Activated naive CD4-positive, alpha-beta T cell treated with anti-CD3 and anti-CD28 coated beads, Interleukin-2, amount 50 U/mL, for 72 hours (primary cell): Measurements from ENCODE around the gene EIF4E3. TPM values are rescaled to one million over a fixed set of nuclear protein-coding genes. Genes with fewer than 3 reads are reported as not detected.

ENCODE experiments used
- ATAC-seq, 2 donors: fragments of 150-1000 bp; cut with Tn5 transposase; 2 replicates each; pipeline ENCODE4 v1.10.0; 2021; ENCODE audit warnings: mild to moderate bottlenecking in 2 of 2, moderate library complexity in 2 of 2
- DNase-seq, 2 donors: peaks; one replicate each; pipeline ENCODE4 v3.0.0; 2021 to 2022; ENCODE audit warnings: low spot score in 2 of 2
- H3K27ac Mint-ChIP-seq, 2 donors: one replicate each; pipeline ENCODE4 v1.8.0; 2022; ENCODE audit warnings: mild to moderate bottlenecking in 2 of 2, mixed read lengths in 2 of 2
- H3K36me3 Mint-ChIP-seq, 2 donors: one replicate each; pipeline ENCODE4 v1.8.0; 2022; ENCODE audit warnings: mixed read lengths in 2 of 2
- H3K9me3 Mint-ChIP-seq, 2 donors: one replicate each; pipeline ENCODE4 v1.8.0; 2022; ENCODE audit warnings: mixed read lengths in 2 of 2
- total RNA-seq, 2 donors: library from RNA; stranded (reverse); gene quantifications; one replicate each; pipeline ENCODE4 v1.2.3, GENCODE V29; 2022

EIF4E3 gene
- total RNA-seq, 2 donors from 2014 or later = 24.6 to 29.7 TPM

GRCh38 chr3:71645140-71645539 lies 80.1 kb downstream of the EIF4E3 start:
- Mint-ChIP-seq H3K27ac (no peak overlapping the region), H3K9me3 (no peaks in the 10 kb centered on the region), H3K36me3 (peaks cover 0 to 10% of the 10 kb centered on the region in 2 donors)
- DNase-seq (no peak), ATAC-seq (no peak)

- ATAC-seq (peak; percentile 56 to 68), DNase-seq (no peak)
- no peak overlapping the region for H3K27ac Mint-ChIP-seq
- peaks cover 0 to 10% of the 10 kb centered on the region in 2 donors for H3K36me3 Mint-ChIP-seq
- H3K9me3 Mint-ChIP-seq = no peaks in the 10 kb centered on the region
Observed at GRCh38 chr3:71641674-71642073, 83.5 kb downstream of the EIF4E3 start.

- Mint-ChIP-seq H3K27ac (no peak overlapping the region), H3K36me3 (peaks cover 0 to 10% of the 10 kb centered on the region in 2 donors), H3K9me3 (no peaks in the 10 kb centered on the region)
- no peak for ATAC-seq
- no peak for DNase-seq
Observed at GRCh38 chr3:71640331-71640983, 84.7 kb downstream of the EIF4E3 start.

DNA sequence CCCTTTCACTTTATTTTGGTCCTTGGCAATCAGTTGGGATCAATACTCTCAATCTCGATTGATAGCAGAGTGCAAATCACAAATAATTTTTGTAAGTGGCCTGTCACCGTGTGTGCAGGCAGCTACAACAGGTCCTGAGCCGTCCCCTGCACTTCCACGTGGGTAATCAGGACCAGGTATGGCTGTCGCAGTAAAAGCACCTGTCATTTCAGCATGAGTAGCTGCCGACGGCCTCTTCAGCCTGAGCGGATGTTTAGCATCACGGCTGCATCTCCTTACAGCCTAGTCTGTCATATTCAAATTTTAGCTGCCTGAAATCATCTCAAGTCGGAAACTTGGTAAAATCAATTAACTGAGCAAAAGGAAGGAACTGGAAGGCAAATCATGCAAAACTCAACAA lies 88.7 kb downstream of the EIF4E3 start:
- H3K27ac Mint-ChIP-seq = no peak overlapping the region
- DNase-seq (no peak), ATAC-seq (no peak)
- no peaks in the 10 kb centered on the region for H3K9me3 Mint-ChIP-seq
- no peaks in the 10 kb centered on the region for H3K36me3 Mint-ChIP-seq

DNA sequence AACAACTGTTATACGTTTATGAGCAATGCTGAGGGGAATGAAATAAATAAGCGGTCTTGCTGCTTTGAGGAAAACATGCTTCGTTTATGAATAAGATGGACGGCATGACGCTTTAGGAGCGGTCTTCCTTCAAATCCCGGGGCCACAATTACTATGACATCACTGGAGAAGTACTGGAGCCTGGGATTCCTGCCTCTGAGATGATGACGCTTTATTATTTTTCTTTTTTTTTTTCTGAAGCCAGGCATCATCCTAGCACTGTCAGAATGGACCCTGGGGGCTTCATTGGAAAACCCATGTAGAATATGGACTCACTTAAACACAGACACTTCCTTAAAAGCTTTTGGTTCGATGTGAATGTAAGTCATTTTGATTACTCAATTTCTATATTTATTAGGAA lies 89.2 kb downstream of the EIF4E3 start:
- no peak for ATAC-seq
- DNase-seq = no peak
- H3K36me3 Mint-ChIP-seq = no peaks in the 10 kb centered on the region
- H3K27ac Mint-ChIP-seq = no peak overlapping the region
- no peaks in the 10 kb centered on the region for H3K9me3 Mint-ChIP-seq

DNA sequence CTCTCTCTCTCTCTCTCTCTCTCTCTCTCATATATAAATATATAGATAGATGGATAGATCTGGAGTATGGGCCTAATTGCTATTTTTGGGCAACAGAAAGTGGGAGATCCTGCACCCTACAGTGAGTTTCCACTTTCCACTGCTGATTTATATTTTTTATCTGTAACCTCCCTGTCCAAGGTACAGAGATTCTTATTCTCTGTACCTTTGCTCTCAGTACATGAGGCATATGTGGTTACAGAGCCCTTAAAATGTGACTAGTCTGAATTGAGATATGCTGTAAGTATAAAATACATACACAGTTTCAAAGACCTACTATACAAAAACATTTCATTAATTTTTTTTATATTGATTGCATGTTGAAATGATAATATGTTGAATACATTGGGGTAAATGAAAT lies 90.5 kb downstream of the EIF4E3 start:
- ATAC-seq (no peak), DNase-seq (no peak)
- Mint-ChIP-seq H3K9me3 (no peaks in the 10 kb centered on the region), H3K27ac (no peak overlapping the region), H3K36me3 (no peaks in the 10 kb centered on the region)

- peaks cover 0 to 4% of the 10 kb centered on the region in 2 donors for H3K9me3 Mint-ChIP-seq
- DNase-seq = no peak
- H3K36me3 Mint-ChIP-seq = no peaks in the 10 kb centered on the region
- H3K27ac Mint-ChIP-seq = no peak overlapping the region
- no peak for ATAC-seq
Observed at GRCh38 chr3:71629711-71630110, 95.5 kb downstream of the EIF4E3 start.

DNA sequence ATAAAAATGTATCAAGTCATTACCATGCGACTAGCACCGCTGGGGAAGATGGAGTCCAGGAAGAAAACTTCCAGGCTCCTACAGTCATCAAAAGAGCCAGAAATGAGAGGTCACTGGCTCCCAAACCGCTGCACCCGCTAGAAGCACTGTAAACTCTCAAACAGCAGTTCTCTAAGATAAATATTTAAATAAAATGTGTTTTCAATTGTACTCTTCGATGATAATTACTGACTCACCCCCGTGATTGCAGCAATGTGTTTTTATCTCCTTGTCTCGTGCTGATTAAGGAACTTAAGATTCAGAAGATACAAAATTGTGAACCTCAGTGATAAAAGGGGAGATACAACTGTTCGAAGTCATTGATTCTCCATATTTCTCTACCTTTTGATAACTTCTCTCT lies 95.9 kb downstream of the EIF4E3 start:
- Mint-ChIP-seq H3K27ac (no peak overlapping the region), H3K36me3 (no peaks in the 10 kb centered on the region), H3K9me3 (peaks cover 0 to 4% of the 10 kb centered on the region in 2 donors)
- no peak for DNase-seq
- ATAC-seq = no peak

GRCh38 chr3:71628522-71628921 lies 96.7 kb downstream of the EIF4E3 start:
- Mint-ChIP-seq H3K36me3 (no peaks in the 10 kb centered on the region), H3K9me3 (peaks cover 0 to 4% of the 10 kb centered on the region in 2 donors), H3K27ac (no peak overlapping the region)
- ATAC-seq = no peak
- no peak for DNase-seq

DNA sequence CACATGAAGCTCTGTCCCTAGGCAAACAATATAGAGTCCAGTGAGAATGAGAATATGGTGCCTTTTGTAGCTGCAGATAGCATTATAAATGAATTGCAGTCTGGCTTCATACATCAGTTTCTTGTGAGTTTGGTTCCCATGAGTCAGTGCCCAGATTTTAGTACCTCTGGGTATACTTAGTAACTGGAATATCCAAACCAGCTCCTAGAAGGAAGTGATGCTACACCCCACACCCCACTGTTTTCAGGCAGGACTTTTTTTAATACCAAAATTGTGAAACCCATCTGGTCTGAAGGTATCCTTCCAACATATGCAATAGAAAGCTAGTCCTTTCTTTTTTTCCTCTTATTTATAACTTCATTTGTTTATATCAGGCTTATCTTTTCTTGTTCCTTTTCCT lies 99.5 kb downstream of the EIF4E3 start:
- Mint-ChIP-seq H3K27ac (no peak overlapping the region), H3K9me3 (peaks cover 0 to 4% of the 10 kb centered on the region in 2 donors), H3K36me3 (no peaks in the 10 kb centered on the region)
- no peak for ATAC-seq
- no peak for DNase-seq

Other genes starting within 250 kb of the EIF4E3 start
- gene FOXP1, start 141.7 kb downstream of the EIF4E3 start, total RNA-seq = 100 to 1,000 TPM; 119 to 199 TPM
- gene GPR27, start 28.5 kb upstream of the EIF4E3 start, total RNA-seq = under 1 TPM in 1 of 2 donors, not detected in 1; 0.74 TPM
- gene PROK2, start 59.7 kb upstream of the EIF4E3 start, total RNA-seq = not detected